ENCODE results near the gene CAPN6.

CAPN6 gene

DNA sequence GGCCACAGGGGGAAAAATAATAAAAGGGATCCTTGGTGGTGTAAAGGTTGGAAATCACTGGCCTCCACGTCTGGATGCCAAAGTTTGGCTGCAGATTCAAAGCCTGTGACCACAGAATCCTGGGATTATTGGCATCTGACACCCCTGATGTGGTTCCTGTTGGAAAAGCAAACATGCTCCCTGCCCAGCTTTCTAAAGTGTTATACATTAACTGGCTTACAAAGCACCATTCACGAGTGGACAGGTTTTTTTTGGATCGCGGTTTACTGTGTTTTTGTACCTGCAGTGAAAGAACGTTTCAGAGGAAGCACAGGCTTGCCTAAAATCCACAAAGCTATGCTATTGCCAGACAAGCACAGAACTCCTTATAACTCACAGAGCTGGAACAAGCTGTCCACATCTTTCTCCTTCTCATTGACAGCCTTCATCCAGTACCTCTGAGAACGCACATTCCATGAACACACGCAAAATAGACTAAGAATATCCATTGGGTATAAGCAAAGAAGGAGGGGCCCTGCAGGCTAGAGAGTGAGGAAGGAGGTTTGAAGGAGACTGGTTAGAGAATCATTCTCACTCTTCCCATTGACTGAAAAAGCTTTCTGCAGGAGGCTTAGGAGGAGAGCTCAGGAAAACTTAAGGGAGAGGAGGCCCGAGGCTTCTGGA, 14.5 kb upstream of the CAPN6 start:
- no peak for DNase-seq (ENCODE audit: low spot score)
- TF ChIP-seq, protein P1, sequence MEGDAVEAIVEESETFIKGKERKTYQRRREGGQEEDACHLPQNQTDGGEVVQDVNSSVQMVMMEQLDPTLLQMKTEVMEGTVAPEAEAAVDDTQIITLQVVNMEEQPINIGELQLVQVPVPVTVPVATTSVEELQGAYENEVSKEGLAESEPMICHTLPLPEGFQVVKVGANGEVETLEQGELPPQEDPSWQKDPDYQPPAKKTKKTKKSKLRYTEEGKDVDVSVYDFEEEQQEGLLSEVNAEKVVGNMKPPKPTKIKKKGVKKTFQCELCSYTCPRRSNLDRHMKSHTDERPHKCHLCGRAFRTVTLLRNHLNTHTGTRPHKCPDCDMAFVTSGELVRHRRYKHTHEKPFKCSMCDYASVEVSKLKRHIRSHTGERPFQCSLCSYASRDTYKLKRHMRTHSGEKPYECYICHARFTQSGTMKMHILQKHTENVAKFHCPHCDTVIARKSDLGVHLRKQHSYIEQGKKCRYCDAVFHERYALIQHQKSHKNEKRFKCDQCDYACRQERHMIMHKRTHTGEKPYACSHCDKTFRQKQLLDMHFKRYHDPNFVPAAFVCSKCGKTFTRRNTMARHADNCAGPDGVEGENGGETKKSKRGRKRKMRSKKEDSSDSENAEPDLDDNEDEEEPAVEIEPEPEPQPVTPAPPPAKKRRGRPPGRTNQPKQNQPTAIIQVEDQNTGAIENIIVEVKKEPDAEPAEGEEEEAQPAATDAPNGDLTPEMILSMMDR (IDR thresholded peaks at IDR 0.05; ENCODE audit: extremely low read depth, missing control alignments): no peak

DNA sequence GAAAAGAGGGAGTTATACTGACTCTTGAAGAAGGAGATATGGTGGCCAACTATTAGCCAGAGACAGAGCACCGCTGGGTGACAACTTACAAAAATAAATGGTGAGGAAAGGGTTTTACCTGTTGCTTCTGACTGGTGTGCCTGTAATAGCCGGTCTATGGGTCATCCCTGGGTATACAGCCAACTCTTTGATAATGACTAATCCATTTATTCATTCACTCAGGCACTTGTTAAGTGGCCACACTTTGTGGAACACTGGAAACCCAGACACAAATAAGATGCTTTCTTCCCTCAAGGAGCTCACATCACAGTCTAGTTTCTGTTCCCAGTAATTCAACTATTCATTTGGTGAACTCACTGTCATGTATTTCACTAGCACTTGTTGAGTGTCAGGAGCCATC, 13.2 kb upstream of the CAPN6 start:
- TF ChIP-seq, protein P1 (IDR thresholded peaks at IDR 0.05; ENCODE audit: extremely low read depth, missing control alignments): no peak
- no peak for DNase-seq (ENCODE audit: low spot score)

DNA sequence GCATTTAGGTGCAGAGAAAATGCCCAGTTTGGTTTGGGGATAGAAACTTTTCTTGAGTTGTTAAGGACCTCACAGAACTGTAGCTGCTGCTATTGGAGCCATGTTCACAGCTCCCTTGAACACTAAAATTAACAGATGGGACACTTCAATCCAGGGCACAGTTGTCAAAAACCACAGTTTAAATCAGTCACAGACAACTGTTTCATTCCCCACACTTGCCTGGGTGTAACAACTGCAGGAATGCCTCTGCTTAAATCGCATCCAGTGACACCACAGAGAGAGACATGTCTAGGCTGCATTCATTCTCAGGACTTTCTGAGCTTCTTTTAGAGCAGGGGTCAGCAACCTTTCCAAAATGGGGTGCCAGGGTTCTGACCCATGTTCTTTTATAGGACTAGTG, 12.7 kb upstream of the CAPN6 start:
- DNase-seq (ENCODE audit: low spot score): no peak
- TF ChIP-seq, protein P1 (IDR thresholded peaks at IDR 0.05; ENCODE audit: extremely low read depth, missing control alignments): no peak

DNA sequence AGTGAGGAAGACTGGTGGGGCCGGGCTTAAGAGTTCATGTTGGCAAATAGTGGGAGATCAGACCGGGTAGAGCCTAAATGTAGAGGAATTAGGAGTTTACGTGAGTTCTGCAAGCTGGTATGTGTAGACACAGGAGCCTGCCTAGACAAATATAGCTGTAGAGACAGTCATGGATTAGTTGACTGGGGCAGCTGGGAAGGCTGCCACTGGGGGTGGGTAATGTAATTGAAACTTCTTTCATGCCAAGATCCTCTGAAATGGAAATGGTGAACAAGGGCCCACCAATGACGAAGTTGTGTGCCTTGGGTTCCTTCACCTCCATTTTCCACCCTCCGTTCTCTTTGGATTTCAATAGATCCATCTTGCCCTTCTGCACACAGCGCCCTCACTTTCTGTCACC, 11.9 kb upstream of the CAPN6 start:
- TF ChIP-seq, protein P1 (IDR thresholded peaks at IDR 0.05; ENCODE audit: extremely low read depth, missing control alignments): no peak
- no peak for DNase-seq (ENCODE audit: low spot score)

DNA sequence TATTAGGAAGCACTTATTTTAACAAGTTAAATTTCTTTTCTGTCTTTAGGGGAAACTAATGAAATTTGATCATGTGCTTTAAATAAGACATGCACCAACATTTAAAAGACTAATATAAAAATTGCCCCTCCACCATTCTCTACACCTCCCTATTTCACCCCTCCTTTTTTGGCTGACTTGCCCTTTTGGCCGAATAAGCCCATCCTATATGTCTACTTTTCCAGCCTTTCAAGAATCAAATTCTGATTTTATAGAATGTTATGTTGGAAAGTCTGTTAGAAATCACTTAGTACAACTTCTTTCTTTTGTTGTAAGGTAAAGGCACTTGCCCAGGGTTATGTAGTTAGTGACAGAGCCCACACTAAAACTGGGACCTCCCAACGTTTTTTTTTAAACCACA, 1.8 kb downstream of the CAPN6 start:
- TF ChIP-seq, protein P1 (IDR thresholded peaks at IDR 0.05; ENCODE audit: extremely low read depth, missing control alignments): no peak

DNA sequence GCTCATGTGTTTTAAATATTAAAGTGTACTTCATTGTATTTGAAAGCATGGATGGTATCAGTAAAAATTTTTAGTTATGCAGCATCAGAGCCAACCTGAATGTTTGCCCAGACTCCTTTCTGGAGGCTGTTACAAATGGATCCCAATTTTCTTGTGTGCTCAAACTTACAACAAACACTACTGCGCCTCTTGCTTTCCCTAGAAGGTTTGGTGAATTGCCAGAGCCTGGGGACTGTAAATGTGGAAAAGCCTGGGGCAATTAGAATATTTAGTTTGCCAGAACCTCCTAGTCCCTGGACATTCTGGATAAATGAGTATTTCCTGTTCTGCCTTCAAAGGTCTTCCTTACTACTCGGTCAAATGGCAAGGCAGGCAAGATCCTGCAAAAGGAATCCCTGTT, 4.8 kb downstream of the CAPN6 start:
- DNase-seq (ENCODE audit: low spot score): no peak
- TF ChIP-seq, protein P1 (IDR thresholded peaks at IDR 0.05; ENCODE audit: extremely low read depth, missing control alignments): no peak

More for the DNA sequence above, 1.8 kb downstream of the CAPN6 start:
- no peak for DNase-seq (ENCODE audit: low spot score)

DNA sequence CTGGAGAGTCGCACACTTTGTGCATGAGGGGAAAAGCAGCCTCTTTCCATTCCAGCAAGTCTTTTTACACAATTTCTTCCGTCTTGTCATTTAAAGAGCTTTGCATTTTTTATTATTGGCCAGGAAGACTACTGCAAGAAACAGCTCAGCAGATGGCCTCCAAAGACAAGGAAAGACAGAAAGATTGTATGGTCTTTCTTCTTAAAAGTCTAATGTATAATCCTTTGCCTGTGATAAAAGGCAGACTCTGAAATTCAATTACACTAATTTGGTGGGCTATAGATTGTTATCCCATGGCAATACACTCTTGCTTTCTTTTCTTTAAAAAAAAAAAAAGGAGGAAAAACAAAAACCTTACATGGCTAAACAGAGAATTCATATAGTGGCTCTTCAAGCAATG, 5.9 kb downstream of the CAPN6 start:
- TF ChIP-seq, protein P1 (IDR thresholded peaks at IDR 0.05; ENCODE audit: extremely low read depth, missing control alignments): no peak
- no peak for DNase-seq (ENCODE audit: low spot score)

Data from GM20000 (cell line).